Measurements from ENCODE around the gene MTHFR. TPM values are rescaled to one million over a fixed set of nuclear protein-coding genes. Genes with fewer than 3 reads are reported as not detected.

MTHFR gene
- total and polyA plus RNA-seq, 2 of the 8 experiments (the other 6 are each of a cell fraction or from before 2014, with no cell fraction given), result 8.7 to 18.5 TPM

DNA sequence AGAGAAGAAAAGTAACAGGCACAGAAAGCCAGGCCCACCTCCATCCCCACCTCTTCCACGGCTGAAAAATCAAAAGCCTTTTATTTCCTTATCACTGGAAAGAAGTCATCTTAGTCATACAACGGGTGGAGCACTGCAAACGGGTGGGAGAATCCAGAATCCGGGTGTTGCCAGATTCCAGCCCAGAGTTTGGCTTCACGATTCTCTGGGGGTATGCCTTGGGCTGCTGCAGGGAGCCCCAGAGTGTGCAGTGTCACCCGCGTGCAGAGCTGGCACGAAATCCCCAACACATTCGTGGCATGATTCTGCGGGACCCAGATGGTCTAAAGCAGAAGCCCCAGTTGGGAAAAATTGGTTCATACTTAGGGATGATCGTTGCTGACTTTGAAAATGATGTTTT lies 44.4 kb upstream of the MTHFR start:
- Histone ChIP-seq H3K23me2 (ENCODE audit: low read depth, low read length) (no peaks in the 10 kb centered on the region), H4K8ac (ENCODE audit: extremely low read depth, insufficient read depth, low read length) (no peak overlapping the region), H3K27ac (ENCODE audit: low read depth, low read length) (no peak overlapping the region), H3K4ac (replicated peaks; ENCODE audit: insufficient read length, low read depth, low read length) (no peak overlapping the region), H3K4me2 (ENCODE audit: insufficient read depth in 1 of 2, low read depth in 2 of 2, low read length in 2 of 2) (no peak overlapping the region), H3K9me3 (ENCODE audit: insufficient read depth in 2 of 2, low read depth in 1 of 2, low read length in 1 of 2) (no peaks in the 10 kb centered on the region), H3K14ac (ENCODE audit: insufficient read length) (no peak overlapping the region), H2BK5ac (ENCODE audit: low read depth, low read length) (no peak overlapping the region), H2BK120ac (replicated peaks; ENCODE audit: low read depth, low read length) (no peak overlapping the region), H3K18ac (ENCODE audit: extremely low read depth, low read length) (no peak overlapping the region), H2BK15ac (ENCODE audit: low read length) (no peak overlapping the region), H3K36me3 (ENCODE audit: control insufficient read depth in 2 of 4, insufficient read depth in 4 of 4, low read length in 3 of 4) (peaks cover 0 to 6% (median 3%) of the 10 kb centered on the region in 4 experiments; a peak in 2 of 8 replicates), H3K4me3 (ENCODE audit: extremely low read depth in 1 of 4, insufficient read depth in 2 of 4, low read depth in 3 of 4, low read length in 4 of 4) (no peak overlapping the region), H3K4me1 (replicated peaks in 1 of 4; ENCODE audit: control insufficient read depth in 3 of 4, insufficient read depth in 4 of 4, low read length in 3 of 4) (no peaks in the 10 kb centered on the region), H4K20me1 (replicated peaks in 1 of 2; ENCODE audit: control insufficient read depth in 1 of 2, insufficient read depth in 2 of 2, low read length in 2 of 2) (peaks cover 0 to 8% of the 10 kb centered on the region in 2 experiments), H3K23ac (ENCODE audit: insufficient read length) (no peak overlapping the region), H4K5ac (ENCODE audit: insufficient read length, low read depth, low read length) (no peak overlapping the region), H3K79me1 (ENCODE audit: low read depth, low read length) (no peaks in the 10 kb centered on the region), H3K56ac (replicated peaks; ENCODE audit: insufficient read length, low read depth, low read length) (no peak overlapping the region), H3K79me2 (ENCODE audit: control insufficient read depth in 1 of 2, insufficient read depth in 2 of 2, low read length in 2 of 2) (no peaks in the 10 kb centered on the region), H4K91ac (replicated peaks; ENCODE audit: insufficient read length, low read length) (no peak overlapping the region), H2AFZ (ENCODE audit: low read length) (no peak overlapping the region), H3K9ac (replicated peaks in 1 of 4; ENCODE audit: extremely low read depth in 1 of 4, low read depth in 3 of 4, low read length in 3 of 4) (no peak overlapping the region), H2BK12ac (ENCODE audit: low read depth, low read length) (no peak overlapping the region), H2BK20ac (ENCODE audit: low read length) (no peak overlapping the region), H2AK5ac (ENCODE audit: low read depth, low read length) (no peak overlapping the region), H3K27me3 (replicated peaks in 1 of 4; ENCODE audit: control insufficient read depth in 3 of 4, extremely low read depth in 1 of 4, insufficient read depth in 3 of 4, low read length in 3 of 4) (no peaks in the 10 kb centered on the region)
- POLR2A ChIA-PET (ENCODE audit: partially characterized antibody), result interaction anchor here (1.2 to 6.6 kb wide), 2 partner anchors 26 to 58 kb away, joined by 3 to 49 read pairs; no protein-coding TSS in a partner anchor
- CTCF ChIA-PET (ENCODE audit: partially characterized antibody), result interaction anchor here (0.8 to 2.2 kb wide), 5 partner anchors 10 to 117 kb away, joined by 3 to 6 read pairs (median 4); no protein-coding TSS in a partner anchor
- FAIRE-seq (no peak), DNase-seq (ENCODE audit: low read depth in 1 of 2, low spot score in 2 of 2) (no peak)
- 71% methylated on average over 11 of the region's 11 CpGs; no CpG with 5 or more reads in 1 of the 2 experiments for WGBS, 2 experiments (ENCODE audit: extremely low coverage in 1 of 2, insufficient coverage in 1 of 2, insufficient read length in 1 of 2, insufficient replicate concordance in 2 of 2, low coverage in 1 of 2, low lambda C conversion rate in 2 of 2, missing lambda C conversion rate in 1 of 2)
- TF ChIP-seq BCL11A (IDR thresholded peaks at IDR 0.05; ENCODE audit: low read depth in 2 of 2, low read length in 2 of 2) (no peak), CBX8 (IDR thresholded peaks at IDR 0.05; ENCODE audit: borderline replicate concordance, low read depth, low read length) (no peak), POLR2A (IDR thresholded peaks at IDR 0.05; ENCODE audit: control extremely low read depth in 1 of 2, low read depth in 2 of 2, low read length in 2 of 2) (no peak), NRF1 (IDR thresholded peaks at IDR 0.05; ENCODE audit: low read depth, low read length) (no peak), SP4 (IDR thresholded peaks at IDR 0.05; ENCODE audit: low read length) (no peak), CEBPB (IDR thresholded peaks at IDR 0.05; ENCODE audit: low read depth, low read length) (no peak), CBX5 (IDR thresholded peaks at IDR 0.05; ENCODE audit: low read depth, low read length) (no peak), RNF2 (IDR thresholded peaks at IDR 0.05; ENCODE audit: borderline replicate concordance, low read depth, low read length, missing control alignments, poor library complexity, severe bottlenecking) (no peak), POU5F1 (IDR thresholded peaks at IDR 0.05; ENCODE audit: low read depth, low read length) (no peak), JUND (IDR thresholded peaks at IDR 0.05; ENCODE audit: low read length) (no peak), CHD1 (IDR thresholded peaks at IDR 0.05; ENCODE audit: low read depth, low read length) (no peak), SP2 (IDR thresholded peaks at IDR 0.05; ENCODE audit: low read length) (no peak), SIN3A (conservative IDR thresholded peaks at IDR 0.05 in 1 of 2, IDR thresholded peaks at IDR 0.05 in 1 of 2; ENCODE audit: low read depth in 1 of 2, low read length in 2 of 2) (no peak), TAF1 (IDR thresholded peaks at IDR 0.05; ENCODE audit: low read depth, low read length) (no peak)
- TF ChIP-seq, protein P1, sequence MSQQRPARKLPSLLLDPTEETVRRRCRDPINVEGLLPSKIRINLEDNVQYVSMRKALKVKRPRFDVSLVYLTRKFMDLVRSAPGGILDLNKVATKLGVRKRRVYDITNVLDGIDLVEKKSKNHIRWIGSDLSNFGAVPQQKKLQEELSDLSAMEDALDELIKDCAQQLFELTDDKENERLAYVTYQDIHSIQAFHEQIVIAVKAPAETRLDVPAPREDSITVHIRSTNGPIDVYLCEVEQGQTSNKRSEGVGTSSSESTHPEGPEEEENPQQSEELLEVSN (IDR thresholded peaks at IDR 0.05), result no peak

Measured in H1 (cell line).